Daoy (cell line): ENCODE measurements around the gene ALPL. TPM values are rescaled to one million over a fixed set of nuclear protein-coding genes. Genes with fewer than 3 reads are reported as not detected.
A peak's percentile ranks its signal among the peaks of the same experiment; 100 is the strongest.
"Not testable (repeated sequence)": the region's sequence is repeated elsewhere in the genome, so short reads cannot be mapped to it uniquely, and the experiment has no call there.

Experiments
- DNase-seq: peaks from one replicate; pipeline ENCODE4 v3.0.0-alpha.2; 2015; ENCODE audit warnings: low read depth
- total RNA-seq: library from RNA; depleted of rRNA; stranded (reverse); fragments of >200 nt; shearing (Covaris generic); gene quantifications from 2 replicates; pipeline ENCODE4 v1.2.3, GENCODE V29; 2014

ALPL gene
- total RNA-seq, 1 experiment from 2014 or later = 2.7 TPM

DNA sequence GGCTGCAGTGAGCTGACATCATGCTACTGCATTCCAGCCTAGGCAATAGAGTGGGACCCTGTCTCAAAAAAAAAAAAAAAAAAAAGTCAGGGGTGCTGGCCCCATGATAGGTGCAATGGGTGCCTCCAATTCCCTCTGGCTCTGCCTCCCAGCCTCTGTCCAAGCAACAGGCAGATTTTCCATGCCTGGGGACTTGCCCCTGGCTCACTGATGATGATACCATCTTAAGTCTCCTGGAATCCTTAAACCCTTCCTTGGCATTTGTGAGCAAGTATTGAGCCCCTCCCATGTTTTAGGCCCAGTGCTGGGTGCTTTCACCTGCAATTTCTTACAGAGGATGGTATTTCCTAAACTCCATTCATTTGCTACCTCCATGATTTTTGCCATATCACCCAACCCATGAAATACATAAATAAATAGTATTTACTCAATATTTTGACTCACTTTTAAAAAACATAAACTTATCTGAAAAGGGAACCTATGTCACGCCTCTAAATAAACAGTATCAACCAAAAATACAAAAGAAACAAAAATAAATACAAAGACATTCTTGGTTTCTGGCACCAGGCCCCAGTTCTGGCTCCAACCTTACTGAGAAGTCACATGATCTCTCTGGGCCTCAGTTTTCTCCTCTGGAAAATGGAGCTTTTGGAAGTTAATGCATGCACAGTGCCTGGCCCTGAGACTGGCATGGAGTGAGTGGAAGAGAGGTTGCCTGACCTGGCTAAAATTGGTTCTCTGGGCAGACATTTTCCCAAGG lies 1.5 kb upstream of the ALPL start:
- DNase-seq = no peak

GRCh38 chr1:21508580-21509350 lies 458 bp upstream of the ALPL start:
- DNase-seq = peak; percentile 82

- no peak for DNase-seq
These were observed 880 bp downstream of the ALPL start for GRCh38 chr1:21510113-21510493.

DNA sequence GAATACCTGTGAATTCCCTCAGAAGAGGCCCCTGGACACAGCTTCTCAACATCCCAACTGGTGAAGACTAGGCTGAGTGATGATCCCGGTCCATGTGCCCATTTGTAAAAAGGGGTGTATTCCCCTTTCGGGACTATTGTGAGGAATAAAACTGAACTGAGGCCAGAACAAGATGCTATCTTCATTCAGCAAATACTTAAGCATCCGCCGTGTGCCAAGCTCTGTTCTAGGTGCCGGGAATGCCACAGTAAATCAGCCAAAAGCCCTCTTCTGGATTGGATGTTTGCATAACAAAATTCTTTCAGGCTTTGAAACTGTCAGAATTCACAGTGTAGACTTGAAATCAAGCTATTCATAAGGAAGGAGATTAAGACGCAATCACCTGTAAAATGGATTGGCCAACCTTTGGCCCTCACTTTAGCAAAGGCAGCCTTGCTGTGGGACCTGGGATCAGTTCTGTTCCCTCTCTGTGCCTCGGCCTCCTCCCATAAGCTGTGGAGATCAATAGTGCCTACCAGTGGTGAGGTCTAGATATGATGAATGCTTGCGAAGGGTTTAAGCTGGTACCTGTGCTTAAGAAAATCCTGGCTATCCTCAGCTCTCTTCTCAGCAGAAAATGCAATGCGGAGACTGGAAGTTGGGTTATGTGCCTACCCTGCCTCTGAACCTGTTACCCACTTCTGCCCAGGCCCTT lies 1.8 kb downstream of the ALPL start:
- no peak for DNase-seq

- peak; percentile 92 for DNase-seq
These were observed 2.6 kb downstream of the ALPL start for GRCh38 chr1:21511579-21512522.

DNA sequence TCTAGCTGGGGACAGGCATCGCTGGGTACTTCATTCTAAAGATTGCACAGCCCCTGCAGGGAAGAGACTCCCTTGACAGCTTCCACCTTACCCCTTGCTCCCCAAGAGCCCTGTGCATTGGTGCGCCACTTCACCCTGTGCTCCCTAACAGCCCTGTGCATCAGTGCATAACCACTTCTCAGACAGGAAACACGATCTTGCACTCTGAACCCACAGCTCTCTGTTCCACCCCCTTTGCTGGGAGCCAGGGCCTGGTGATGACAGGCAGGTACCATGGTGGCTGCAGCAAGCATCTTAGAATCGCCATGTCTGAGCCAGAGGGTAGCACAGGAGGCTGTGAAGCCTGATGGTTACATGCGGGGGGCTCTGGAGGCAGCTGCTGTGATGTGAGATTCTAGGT lies 5.0 kb downstream of the ALPL start:
- DNase-seq = no peak

GRCh38 chr1:21517161-21517589 lies 8.0 kb downstream of the ALPL start:
- DNase-seq = no peak

DNA sequence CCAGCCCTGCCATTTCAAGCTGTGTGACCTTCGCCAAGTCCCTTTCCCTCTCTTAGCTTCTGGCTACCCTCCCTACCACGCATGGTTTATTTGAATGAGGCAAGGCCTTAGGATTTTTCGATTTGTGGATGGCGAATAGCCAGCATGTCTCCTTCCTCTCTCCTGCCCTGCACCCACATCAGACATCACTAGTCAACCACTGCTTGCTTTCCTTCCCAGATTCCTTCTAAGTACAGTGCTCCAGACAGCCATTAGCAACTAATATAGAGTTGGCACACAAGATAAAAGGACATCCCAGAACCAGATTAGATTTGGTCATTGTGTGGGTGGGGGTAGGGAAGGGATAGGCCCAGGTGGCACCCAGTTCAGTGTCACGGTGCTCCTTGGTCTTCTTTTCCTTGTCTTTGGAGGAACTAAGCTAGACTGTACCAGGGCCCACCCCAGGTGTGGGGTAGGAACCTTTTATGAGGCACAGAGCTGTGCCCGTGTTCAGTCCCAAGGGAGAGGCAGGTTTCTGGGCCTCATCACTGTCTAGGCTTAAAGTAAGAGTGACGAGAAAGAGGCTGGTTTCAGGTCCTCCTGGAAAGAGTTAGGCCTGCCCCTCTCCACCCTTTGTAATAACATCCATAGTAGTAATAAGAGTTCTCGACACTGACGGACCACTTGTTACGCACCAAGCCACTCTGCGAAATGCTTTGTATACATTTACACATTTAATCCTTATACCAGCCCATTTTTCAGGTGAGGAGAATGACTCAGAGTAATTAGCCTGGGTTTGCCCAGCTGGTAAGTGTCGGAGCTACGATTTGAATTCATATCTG lies 8.6 kb downstream of the ALPL start:
- no peak for DNase-seq

- DNase-seq = no peak
These were observed 9.7 kb downstream of the ALPL start for GRCh38 chr1:21518774-21519455.

GRCh38 chr1:21519486-21520070 lies 10.4 kb downstream of the ALPL start:
- not testable (repeated sequence) for DNase-seq

DNA sequence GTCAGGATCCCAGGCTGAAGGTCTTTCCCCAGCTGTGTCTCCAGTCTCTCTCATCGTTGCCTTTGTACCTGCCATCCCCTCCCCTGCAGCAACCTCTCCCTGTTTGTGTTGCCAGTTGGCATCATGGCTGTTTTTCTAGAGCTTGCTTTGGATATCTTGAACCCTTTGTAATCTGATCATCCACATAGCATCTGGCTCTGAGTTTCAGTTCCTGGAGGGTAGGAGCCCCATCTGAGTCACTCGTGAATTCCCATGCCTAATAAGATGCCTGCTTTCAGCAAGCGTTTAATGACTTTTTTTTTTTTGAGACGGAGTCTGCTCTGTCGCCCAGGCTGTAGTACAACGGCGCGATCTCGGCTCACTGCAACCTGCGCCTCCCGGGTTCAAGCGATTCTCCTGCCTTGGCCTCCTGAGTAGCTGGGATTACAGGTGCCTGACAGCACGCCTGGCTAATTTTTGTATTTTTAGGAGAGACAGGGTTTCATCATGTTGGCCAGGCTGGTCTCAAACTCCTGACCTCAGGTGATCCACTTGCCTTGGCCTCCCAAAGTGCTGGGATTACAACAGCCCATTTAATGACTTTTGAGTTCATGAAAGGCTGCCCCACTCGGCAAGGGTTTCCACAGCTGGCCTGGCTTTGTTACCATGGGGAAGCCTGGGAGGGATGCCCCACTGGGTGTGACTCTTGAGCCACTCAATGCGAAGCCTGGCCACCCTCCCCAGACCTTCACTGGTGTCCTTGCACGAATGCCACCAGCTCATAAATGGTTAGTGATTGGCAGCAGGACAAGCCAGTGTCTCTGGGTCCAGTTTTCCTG lies 11.9 kb downstream of the ALPL start:
- peak; percentile 75 for DNase-seq

- DNase-seq = no peak
These were observed 12.5 kb downstream of the ALPL start for GRCh38 chr1:21521717-21522060.

DNA sequence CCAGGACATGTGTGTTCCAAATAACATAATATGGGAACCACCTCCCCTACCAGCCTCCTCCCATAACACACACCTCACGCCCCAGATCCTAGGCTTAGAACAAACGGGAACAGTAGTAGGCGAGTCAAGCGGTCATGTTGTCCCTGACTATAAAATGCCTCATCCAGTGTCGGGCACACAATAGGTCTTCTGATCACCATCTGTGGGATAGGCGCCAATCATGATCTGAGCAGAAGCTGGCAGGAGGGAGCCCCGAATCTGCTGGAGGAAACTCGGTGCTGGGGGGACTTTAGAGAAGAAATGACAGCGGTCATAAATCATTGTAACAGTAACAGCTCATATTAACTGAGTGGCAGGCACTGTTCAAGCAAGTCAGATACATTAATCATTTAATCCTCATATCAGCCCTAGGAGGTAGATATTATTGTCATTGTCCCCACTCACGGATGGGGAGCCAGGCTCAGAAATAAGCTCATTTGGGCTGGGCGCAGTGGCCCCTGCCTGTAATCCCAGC lies 13.4 kb downstream of the ALPL start:
- no peak for DNase-seq

DNA sequence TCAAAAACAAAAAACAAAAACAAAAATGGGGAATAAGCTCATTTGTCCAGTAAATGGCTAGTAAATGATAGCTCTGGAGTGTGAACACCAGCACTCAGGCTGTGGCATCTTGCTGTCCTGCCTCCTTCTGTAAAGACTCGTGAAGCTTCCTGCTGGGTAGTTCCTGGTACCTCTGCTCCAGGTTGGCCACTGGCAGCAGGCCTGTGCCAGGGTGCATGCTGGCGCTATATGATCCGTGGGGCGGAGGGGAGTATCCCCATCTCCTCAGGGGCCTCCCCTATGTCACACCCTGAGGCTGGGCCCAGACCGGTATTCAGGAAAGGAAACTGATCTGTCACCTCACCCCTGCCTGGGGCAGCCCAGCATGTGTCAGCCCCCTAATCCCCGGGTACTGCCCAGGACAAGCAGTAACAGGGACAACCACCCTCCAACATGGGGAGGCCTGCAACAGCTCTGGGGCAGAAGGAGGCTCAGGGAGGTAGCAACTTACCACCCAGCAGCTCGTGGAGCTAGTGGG lies 14.1 kb downstream of the ALPL start:
- no peak for DNase-seq

DNA sequence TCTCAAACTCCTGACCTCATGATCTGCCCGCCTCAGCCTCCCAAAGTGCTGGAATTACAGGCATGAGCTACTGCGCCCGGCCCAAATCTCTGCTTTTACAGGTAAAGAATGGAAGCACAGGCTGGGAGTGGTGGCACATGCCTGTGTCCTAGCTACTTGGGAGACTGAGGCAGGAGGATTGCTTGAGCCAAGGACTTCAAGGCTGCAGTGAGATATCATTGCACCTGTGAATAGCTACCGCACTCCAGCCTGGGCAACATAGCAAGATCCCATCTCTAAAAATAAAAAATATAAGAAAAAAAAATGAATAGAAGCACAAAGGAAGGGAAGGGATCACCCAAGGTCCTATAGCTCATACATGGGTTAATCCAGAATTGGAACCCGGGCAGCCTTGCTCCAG lies 15.0 kb downstream of the ALPL start:
- no peak for DNase-seq

- no peak for DNase-seq
These were observed 15.6 kb downstream of the ALPL start for GRCh38 chr1:21524686-21525339.

GRCh38 chr1:21525340-21525717 lies 16.1 kb downstream of the ALPL start:
- no peak for DNase-seq

DNA sequence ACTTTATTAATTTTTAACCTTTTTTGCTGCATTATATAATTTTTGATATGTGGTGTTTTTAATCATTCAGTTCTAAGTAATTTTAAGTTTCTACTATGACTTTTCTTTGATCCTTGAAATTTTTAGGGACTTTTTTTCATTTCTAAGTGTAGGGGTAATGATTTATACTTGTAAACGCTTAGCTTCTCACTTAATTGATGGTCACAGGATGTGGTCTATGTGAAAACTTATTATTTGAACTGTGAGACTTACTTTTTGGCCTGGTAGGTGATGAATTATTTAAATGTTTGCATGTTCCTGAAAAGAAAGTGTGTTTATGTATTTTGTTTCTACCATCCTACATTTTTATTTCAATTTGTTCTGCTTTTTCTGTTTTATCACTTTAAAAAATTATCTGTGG lies 17.2 kb downstream of the ALPL start:
- DNase-seq = no peak
